Subcutaneous adipose tissue (tissue), 4 donors: Measurements from ENCODE around the gene NKAIN2. TPM values are rescaled to one million over a fixed set of nuclear protein-coding genes. Genes with fewer than 3 reads are reported as not detected.

Experiments
- total RNA-seq, 4 donors: library from RNA; depleted of rRNA; stranded (reverse); fragments of >200 nt; gene quantifications; one replicate each; pipeline ENCODE4 v1.1.0, GENCODE V29; 2016
- TF ChIP-seq, protein P1 (sequence below): fragments of 450-650 bp; IDR thresholded peaks from one replicate; pipeline ENCODE4 v1.5.1; 2016; ENCODE audit warnings: low read depth, mild to moderate bottlenecking, control low read depth, antibody characterized with exemption, moderate library complexity

Gene NKAIN2
- total RNA-seq, 4 donors from 2014 or later = not detected

- TF ChIP-seq, protein P1, sequence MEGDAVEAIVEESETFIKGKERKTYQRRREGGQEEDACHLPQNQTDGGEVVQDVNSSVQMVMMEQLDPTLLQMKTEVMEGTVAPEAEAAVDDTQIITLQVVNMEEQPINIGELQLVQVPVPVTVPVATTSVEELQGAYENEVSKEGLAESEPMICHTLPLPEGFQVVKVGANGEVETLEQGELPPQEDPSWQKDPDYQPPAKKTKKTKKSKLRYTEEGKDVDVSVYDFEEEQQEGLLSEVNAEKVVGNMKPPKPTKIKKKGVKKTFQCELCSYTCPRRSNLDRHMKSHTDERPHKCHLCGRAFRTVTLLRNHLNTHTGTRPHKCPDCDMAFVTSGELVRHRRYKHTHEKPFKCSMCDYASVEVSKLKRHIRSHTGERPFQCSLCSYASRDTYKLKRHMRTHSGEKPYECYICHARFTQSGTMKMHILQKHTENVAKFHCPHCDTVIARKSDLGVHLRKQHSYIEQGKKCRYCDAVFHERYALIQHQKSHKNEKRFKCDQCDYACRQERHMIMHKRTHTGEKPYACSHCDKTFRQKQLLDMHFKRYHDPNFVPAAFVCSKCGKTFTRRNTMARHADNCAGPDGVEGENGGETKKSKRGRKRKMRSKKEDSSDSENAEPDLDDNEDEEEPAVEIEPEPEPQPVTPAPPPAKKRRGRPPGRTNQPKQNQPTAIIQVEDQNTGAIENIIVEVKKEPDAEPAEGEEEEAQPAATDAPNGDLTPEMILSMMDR = no peak
These were observed 520.6 kb downstream of the NKAIN2 start for GRCh38 chr6:124324237-124324636.

- TF ChIP-seq, protein P1 = no peak
These were observed 526.5 kb downstream of the NKAIN2 start for GRCh38 chr6:124330197-124330596.

DNA sequence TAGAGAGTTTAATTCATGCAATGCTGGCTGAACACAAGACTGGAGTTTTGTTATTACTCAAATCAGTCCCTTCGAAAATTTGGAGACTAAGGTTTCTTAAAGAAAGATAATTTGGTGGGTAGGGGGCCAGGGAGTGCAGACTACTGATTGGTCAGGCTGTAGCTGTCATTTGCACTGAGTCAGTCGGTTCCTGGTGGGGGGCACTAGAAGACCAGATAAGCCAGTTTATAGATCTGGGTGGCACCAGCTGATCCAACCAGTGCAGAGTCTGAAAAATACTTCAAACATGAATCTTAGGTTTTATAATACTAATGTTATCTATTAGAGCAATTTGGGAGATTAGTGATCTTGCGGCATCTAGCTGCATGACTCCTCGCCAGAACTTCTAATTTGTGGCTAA is 530.7 kb downstream of the NKAIN2 start:
- TF ChIP-seq, protein P1 = no peak

DNA sequence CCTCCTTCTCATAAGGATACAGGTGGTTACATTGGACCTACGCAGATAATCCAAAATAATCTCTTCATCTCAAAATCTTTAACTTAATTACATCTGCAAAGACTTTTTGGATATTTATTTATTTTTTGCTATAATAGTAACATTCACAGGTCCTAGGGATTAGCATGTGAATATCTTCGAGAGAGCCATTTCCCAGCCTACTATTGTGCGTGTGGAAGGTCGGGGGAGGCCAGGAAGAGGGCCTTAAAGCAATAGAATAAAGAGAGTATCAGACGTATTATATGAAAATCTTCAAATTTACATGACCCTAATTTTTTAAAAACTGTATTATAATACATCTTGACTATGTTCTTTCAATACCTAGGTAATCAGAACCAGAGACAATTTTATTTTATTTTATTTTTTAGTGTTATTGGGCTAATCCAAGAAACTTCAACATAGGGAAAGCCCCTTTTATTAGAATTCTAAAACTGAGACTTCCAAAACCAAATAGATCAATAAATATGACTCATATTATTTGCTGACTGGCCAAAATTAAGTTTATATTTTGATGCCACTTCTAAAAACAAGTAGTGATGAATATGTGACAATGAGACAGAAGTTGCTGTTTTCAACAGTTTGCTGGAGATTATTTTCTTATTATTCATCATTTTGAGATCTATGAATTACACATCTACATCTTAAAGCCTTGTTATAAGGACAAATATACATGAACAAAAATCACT is 536.1 kb downstream of the NKAIN2 start:
- TF ChIP-seq, protein P1 = no peak

- TF ChIP-seq, protein P1 = no peak
These were observed 551.5 kb downstream of the NKAIN2 start for GRCh38 chr6:124355146-124355545.

DNA sequence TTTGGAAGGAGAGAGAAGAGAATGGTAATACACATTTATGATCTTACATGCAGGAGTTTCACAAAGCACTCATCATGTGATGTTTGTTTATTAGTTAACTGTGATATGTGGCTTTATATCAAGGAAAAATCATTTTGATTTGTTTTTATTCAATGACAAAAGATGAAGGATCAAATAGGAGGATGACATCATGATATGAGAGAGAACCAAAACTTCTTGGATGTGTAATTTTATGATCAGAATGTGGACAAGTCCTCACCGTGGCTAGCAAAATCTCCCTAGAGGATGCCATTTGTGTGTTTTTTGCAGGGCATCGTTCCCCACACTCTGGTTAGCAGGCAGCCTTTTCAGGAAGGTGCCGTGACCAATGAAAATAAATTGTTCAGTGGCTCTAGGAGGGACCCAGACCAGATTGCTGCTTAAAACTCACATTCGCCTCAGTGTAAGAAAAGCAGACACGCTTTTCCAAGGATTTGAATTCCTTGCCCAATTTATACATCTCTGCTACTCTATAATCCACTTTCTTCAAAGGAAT is 552.7 kb downstream of the NKAIN2 start:
- TF ChIP-seq, protein P1 = no peak

DNA sequence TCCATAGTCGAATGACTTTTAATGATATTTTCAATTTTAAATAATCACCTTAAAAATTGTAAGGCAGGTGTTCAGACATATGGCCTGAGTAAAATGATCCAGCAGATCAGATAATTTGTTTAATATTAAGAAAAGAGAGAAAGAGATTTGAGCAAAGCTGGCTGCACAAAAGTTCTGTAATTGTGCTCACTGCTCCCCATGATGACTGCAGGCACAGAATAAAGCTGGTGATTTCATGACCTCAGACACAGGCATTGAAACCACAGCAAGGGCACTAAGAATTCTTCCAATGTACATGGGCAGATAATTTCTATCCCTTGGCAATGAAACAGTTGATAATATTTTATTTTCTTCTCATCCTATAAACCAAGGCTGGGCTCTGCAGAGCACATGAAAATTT is 553.1 kb downstream of the NKAIN2 start:
- TF ChIP-seq, protein P1 = no peak
